ENCODE measurements around the gene FRAS1.
"Not testable (repeated sequence)": the region's sequence is repeated elsewhere in the genome, so short reads cannot be mapped to it uniquely, and the experiment has no call there.

Gene FRAS1

DNA sequence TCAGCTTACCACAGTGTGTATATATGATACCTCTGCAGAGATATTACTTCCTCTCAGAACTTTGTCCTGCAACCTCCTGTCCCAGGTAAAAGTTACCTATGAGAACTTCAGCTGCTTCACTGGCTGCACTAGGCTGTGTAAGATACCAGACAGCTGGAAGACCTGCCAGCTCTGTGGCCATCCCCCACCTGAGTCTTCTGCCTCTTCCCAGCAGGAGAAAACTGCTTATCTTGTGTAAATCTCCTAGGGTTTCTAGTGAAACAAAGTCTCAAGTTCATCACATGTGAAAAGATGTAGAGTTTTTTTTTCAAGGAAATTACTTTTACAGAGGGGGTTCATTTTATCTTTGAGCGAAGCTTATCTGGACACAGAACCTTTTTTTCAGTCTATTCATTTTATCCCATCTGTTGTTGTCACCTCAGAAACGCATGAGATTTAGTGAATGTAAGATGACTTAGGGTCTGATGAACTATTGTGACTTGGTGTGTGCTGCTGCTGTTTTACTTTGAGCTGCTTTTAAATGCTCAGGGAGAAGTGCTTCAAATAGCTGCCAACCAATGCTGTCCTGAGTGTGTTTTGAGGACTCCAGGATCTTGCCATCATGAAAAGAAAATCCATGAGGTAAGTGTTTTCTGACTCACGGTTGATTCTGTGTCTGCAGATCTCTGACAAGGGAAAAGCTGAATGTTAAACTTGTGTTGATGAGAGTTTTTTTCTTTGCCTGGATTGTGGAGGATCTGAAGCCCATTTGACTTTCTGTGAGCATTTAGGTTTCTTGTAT, 187.8 kb downstream of the FRAS1 start:
- no peak overlapping the region for H3K9ac ChIP-seq (ENCODE audit: low read depth, low read length)
- TF ChIP-seq, protein P1, sequence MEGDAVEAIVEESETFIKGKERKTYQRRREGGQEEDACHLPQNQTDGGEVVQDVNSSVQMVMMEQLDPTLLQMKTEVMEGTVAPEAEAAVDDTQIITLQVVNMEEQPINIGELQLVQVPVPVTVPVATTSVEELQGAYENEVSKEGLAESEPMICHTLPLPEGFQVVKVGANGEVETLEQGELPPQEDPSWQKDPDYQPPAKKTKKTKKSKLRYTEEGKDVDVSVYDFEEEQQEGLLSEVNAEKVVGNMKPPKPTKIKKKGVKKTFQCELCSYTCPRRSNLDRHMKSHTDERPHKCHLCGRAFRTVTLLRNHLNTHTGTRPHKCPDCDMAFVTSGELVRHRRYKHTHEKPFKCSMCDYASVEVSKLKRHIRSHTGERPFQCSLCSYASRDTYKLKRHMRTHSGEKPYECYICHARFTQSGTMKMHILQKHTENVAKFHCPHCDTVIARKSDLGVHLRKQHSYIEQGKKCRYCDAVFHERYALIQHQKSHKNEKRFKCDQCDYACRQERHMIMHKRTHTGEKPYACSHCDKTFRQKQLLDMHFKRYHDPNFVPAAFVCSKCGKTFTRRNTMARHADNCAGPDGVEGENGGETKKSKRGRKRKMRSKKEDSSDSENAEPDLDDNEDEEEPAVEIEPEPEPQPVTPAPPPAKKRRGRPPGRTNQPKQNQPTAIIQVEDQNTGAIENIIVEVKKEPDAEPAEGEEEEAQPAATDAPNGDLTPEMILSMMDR (IDR thresholded peaks at IDR 0.05; ENCODE audit: borderline replicate concordance, extremely low read depth, low read length, poor library complexity, severe bottlenecking): no peak
- TF ChIP-seq EZH2 (IDR thresholded peaks at IDR 0.05; ENCODE audit: borderline replicate concordance, low read depth, low read length, severe bottlenecking): no peak
- no peak overlapping the region for H3K4me2 ChIP-seq (ENCODE audit: insufficient read depth, low read length)
- H3K9me3 ChIP-seq (ENCODE audit: insufficient read depth, low read length, severe bottlenecking): no peaks in the 10 kb centered on the region
- H3K27ac ChIP-seq (ENCODE audit: low read length): no peak overlapping the region
- no peaks in the 10 kb centered on the region for H3K36me3 ChIP-seq (ENCODE audit: insufficient read depth, low read length)
- no peak overlapping the region for H3K4me3 ChIP-seq (ENCODE audit: low read depth in 1 of 2, low read length in 2 of 2)
- no peaks in the 10 kb centered on the region for H4K20me1 ChIP-seq (ENCODE audit: insufficient read depth, low read length)
- DNase-seq (no peak), ATAC-seq (ENCODE audit: insufficient read depth, low read depth) (no peak)
- peaks cover 5% of the 10 kb centered on the region for H3K27me3 ChIP-seq (ENCODE audit: insufficient read depth, low read length, poor library complexity)
- H3K79me2 ChIP-seq (ENCODE audit: insufficient read depth, low read length): no peaks in the 10 kb centered on the region
- no peak overlapping the region for H2AFZ ChIP-seq (ENCODE audit: low read depth, low read length)
- no peaks in the 10 kb centered on the region for H3K4me1 ChIP-seq (ENCODE audit: insufficient read depth, low read length)

DNA sequence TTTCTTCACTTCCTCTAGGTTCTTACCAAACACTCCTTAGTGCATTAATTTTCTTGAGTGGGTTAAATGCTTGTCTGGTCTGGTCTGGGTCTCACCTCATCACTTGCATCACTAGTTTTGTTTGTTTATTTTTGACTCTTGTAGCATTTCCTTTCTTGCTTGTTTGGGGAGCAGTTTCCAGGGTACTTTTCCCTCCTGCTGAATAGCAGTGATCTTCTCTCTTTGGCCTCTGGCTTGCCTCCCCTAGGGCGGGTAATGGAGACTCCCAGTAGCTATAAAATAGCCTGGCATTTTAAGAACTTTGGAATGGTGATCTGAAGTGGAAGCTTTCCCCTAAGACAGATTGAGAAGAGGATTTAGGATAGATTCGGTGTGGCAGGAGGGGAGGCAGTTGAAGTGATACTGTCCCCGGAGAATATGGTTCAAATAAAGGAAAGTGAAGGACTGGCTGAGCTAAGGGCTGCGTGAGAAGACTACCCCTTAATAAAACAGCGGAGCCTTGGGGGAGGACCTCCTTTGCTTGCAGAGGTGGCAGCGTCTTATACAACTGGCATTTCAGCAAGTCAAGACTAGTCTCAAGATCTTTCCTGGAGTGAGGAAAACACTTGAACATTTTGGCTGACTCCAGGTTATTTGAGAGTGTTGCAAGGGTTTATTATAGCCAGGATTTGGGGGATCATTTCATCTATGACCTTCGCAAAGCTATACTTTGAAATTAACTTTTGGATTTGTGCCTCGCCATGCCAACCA, 190.6 kb downstream of the FRAS1 start:
- Histone ChIP-seq H2AFZ (ENCODE audit: low read depth, low read length) (no peak overlapping the region), H3K9me3 (ENCODE audit: insufficient read depth, low read length, severe bottlenecking) (peaks cover 7% of the 10 kb centered on the region), H3K4me3 (ENCODE audit: low read depth in 1 of 2, low read length in 2 of 2) (no peak overlapping the region), H3K9ac (ENCODE audit: low read depth, low read length) (no peak overlapping the region), H3K27me3 (ENCODE audit: insufficient read depth, low read length, poor library complexity) (peaks cover 5% of the 10 kb centered on the region), H3K4me2 (ENCODE audit: insufficient read depth, low read length) (no peak overlapping the region), H3K4me1 (ENCODE audit: insufficient read depth, low read length) (no peaks in the 10 kb centered on the region), H4K20me1 (ENCODE audit: insufficient read depth, low read length) (no peaks in the 10 kb centered on the region), H3K36me3 (ENCODE audit: insufficient read depth, low read length) (no peaks in the 10 kb centered on the region), H3K27ac (ENCODE audit: low read length) (no peak overlapping the region), H3K79me2 (ENCODE audit: insufficient read depth, low read length) (no peaks in the 10 kb centered on the region)
- no peak for DNase-seq
- no peak for ATAC-seq (ENCODE audit: insufficient read depth, low read depth)
- TF ChIP-seq EZH2 (IDR thresholded peaks at IDR 0.05; ENCODE audit: borderline replicate concordance, low read depth, low read length, severe bottlenecking): no peak
- TF ChIP-seq, protein P1 (IDR thresholded peaks at IDR 0.05; ENCODE audit: borderline replicate concordance, extremely low read depth, low read length, poor library complexity, severe bottlenecking): no peak

DNA sequence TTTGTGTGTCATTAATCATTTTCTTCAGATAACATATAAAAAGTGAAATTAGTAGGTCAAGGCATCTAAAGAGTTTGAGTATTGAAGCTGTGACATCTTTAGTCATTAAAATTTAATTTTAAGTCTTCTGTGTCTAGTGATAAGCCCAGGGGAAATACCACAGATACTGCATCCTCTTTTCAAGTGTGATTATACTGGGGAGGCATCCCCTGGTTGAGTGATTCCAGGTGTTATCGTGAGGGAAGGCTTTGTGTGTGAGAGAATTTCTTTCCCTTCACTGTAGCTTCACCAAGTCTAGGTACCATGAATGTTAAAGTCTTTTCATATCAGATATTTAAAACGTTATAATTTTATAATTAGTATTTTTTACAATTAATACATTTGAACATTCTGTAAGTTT, 193.4 kb downstream of the FRAS1 start:
- no peak overlapping the region for H3K4me2 ChIP-seq (ENCODE audit: insufficient read depth, low read length)

DNA sequence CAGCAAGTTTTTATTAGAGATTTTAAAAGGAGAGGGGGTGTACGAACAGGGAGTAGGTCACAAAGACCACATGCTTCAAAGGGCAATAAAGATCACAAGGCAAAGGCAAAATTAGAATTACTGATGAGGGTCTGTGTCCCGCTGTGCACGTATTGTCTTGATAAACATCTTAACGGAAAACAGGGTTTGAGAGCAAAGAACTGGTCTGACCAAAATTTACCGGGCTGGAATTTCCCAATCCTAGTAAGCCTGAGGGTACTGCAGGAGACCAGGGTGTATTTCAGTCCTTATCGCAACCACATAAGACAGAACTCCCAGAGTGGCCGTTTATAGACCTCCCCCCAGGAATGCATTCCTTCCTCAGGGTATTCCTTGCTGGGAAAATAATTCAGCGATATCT, 195.7 kb downstream of the FRAS1 start:
- not testable (repeated sequence) for H2AFZ ChIP-seq (ENCODE audit: low read depth, low read length); ATAC-seq (ENCODE audit: insufficient read depth, low read depth); H3K27me3 ChIP-seq (ENCODE audit: insufficient read depth, low read length, poor library complexity); DNase-seq; H3K4me2 ChIP-seq (ENCODE audit: insufficient read depth, low read length); H3K36me3 ChIP-seq (ENCODE audit: insufficient read depth, low read length); H3K79me2 ChIP-seq (ENCODE audit: insufficient read depth, low read length); H3K4me1 ChIP-seq (ENCODE audit: insufficient read depth, low read length); H3K27ac ChIP-seq (ENCODE audit: low read length); H4K20me1 ChIP-seq (ENCODE audit: insufficient read depth, low read length); H3K4me3 ChIP-seq (ENCODE audit: low read depth in 1 of 2, low read length in 2 of 2); H3K9ac ChIP-seq (ENCODE audit: low read depth, low read length)
- H3K9me3 ChIP-seq (ENCODE audit: insufficient read depth, low read length, severe bottlenecking): peaks cover 10% of the 10 kb centered on the region

More for the DNA sequence above, 193.4 kb downstream of the FRAS1 start:
- ATAC-seq (ENCODE audit: insufficient read depth, low read depth) (no peak), DNase-seq (no peak)
- Histone ChIP-seq H3K79me2 (ENCODE audit: insufficient read depth, low read length) (no peaks in the 10 kb centered on the region), H3K27me3 (ENCODE audit: insufficient read depth, low read length, poor library complexity) (no peaks in the 10 kb centered on the region), H3K4me3 (ENCODE audit: low read depth in 1 of 2, low read length in 2 of 2) (no peak overlapping the region), H3K27ac (ENCODE audit: low read length) (no peak overlapping the region), H3K9ac (ENCODE audit: low read depth, low read length) (no peak overlapping the region), H4K20me1 (ENCODE audit: insufficient read depth, low read length) (no peaks in the 10 kb centered on the region), H3K4me1 (ENCODE audit: insufficient read depth, low read length) (no peaks in the 10 kb centered on the region), H2AFZ (ENCODE audit: low read depth, low read length) (no peak overlapping the region), H3K36me3 (ENCODE audit: insufficient read depth, low read length) (no peaks in the 10 kb centered on the region), H3K9me3 (ENCODE audit: insufficient read depth, low read length, severe bottlenecking) (peaks cover 10% of the 10 kb centered on the region)
- TF ChIP-seq, protein P1 (IDR thresholded peaks at IDR 0.05; ENCODE audit: borderline replicate concordance, extremely low read depth, low read length, poor library complexity, severe bottlenecking): no peak
- TF ChIP-seq EZH2 (IDR thresholded peaks at IDR 0.05; ENCODE audit: borderline replicate concordance, low read depth, low read length, severe bottlenecking): no peak

All from DND-41 (cell line).